Panc1 (cell line): ENCODE measurements around the gene CD22.

Source experiments
- CTCF ChIP-seq: fragments of 450-650 bp; IDR thresholded peaks from 2 replicates; pipeline ENCODE4 v1.5.1; 2017; ENCODE audit warnings: mild to moderate bottlenecking
- POLR2AphosphoS5 ChIP-seq: IDR thresholded peaks from 2 replicates; pipeline ENCODE4 v1.6.1; 2012; ENCODE audit warnings: mild to moderate bottlenecking, low read depth, low read length, moderate library complexity
- REST ChIP-seq, 2 experiments: IDR thresholded peaks; 2 replicates each; pipeline ENCODE4 v1.6.1; 2011 to 2012; ENCODE audit warnings: low read depth in 2 of 2, control low read depth in 1 of 2, low read length in 1 of 2, mild to moderate bottlenecking in 1 of 2, moderate library complexity in 1 of 2; ENCODE audit not compliant: insufficient read depth in 1 of 2
- SIN3A ChIP-seq: IDR thresholded peaks from 2 replicates; pipeline ENCODE4 v1.6.1; 2012; ENCODE audit warnings: low read depth, mild to moderate bottlenecking, low read length, moderate library complexity, borderline replicate concordance; ENCODE audit not compliant: insufficient read depth
- TCF7L2 ChIP-seq: IDR thresholded peaks from 2 replicates; pipeline ENCODE4 v1.6.1; 2011; ENCODE audit warnings: mild to moderate bottlenecking, low read depth, low read length, inconsistent platforms

GRCh38 chr19:35305181-35305580 is 23.8 kb upstream of the CD22 start:
- no peak for TF ChIP-seq CTCF
- no peak for TF ChIP-seq REST (IDR thresholded peaks at IDR 0.05; ENCODE audit: insufficient read depth in 1 of 2, low read depth in 2 of 2, low read length in 1 of 2)
- TF ChIP-seq POLR2AphosphoS5, result no peak
- no peak for TF ChIP-seq SIN3A
- TF ChIP-seq TCF7L2, result no peak
